ENCODE measurements around the gene MXI1. TPM values are rescaled to one million over a fixed set of nuclear protein-coding genes. Genes with fewer than 3 reads are reported as not detected.

Gene MXI1
- total RNA-seq, 1 donor from 2014 or later = 20.0 TPM

DNA sequence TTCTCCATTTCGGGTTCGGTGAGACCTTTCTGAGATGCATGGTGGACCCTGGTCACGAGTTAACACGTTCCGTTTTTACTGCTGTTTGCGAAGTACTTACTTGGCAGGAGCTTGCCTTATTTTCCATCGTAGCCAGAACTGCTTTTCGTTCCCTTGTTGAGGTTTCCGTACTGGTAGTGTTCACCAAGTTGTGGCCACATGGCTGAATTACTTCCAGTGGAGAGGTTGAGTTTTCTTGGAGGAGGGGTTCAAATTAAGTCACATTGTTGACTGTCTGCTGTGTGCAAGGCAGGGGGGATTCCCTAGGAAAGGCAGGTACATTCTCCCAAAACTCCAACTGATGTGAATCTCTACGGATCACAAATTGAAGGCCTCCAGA is 4.0 kb downstream of the MXI1 start:
- peak overlapping the region; percentile 34 for H3K4me3 ChIP-seq (ENCODE audit: low read depth, low read length)
- no peaks in the 10 kb centered on the region for H3K36me3 ChIP-seq (ENCODE audit: control insufficient read depth, insufficient read depth, low read length)
- no peaks in the 10 kb centered on the region for H3K27me3 ChIP-seq (ENCODE audit: control insufficient read depth, insufficient read depth, low read length)
- TF ChIP-seq, protein P1, sequence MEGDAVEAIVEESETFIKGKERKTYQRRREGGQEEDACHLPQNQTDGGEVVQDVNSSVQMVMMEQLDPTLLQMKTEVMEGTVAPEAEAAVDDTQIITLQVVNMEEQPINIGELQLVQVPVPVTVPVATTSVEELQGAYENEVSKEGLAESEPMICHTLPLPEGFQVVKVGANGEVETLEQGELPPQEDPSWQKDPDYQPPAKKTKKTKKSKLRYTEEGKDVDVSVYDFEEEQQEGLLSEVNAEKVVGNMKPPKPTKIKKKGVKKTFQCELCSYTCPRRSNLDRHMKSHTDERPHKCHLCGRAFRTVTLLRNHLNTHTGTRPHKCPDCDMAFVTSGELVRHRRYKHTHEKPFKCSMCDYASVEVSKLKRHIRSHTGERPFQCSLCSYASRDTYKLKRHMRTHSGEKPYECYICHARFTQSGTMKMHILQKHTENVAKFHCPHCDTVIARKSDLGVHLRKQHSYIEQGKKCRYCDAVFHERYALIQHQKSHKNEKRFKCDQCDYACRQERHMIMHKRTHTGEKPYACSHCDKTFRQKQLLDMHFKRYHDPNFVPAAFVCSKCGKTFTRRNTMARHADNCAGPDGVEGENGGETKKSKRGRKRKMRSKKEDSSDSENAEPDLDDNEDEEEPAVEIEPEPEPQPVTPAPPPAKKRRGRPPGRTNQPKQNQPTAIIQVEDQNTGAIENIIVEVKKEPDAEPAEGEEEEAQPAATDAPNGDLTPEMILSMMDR (IDR thresholded peaks at IDR 0.05; ENCODE audit: insufficient read depth, low read length, poor library complexity, severe bottlenecking) = no peak
- DNase-seq (ENCODE audit: low read depth) = no peak

- Histone ChIP-seq H3K4me3 (ENCODE audit: low read depth, low read length) (no peak overlapping the region), H3K36me3 (ENCODE audit: control insufficient read depth, insufficient read depth, low read length) (no peaks in the 10 kb centered on the region), H3K27me3 (ENCODE audit: control insufficient read depth, insufficient read depth, low read length) (no peaks in the 10 kb centered on the region)
- no peak for DNase-seq (ENCODE audit: low read depth)
- TF ChIP-seq, protein P1 (IDR thresholded peaks at IDR 0.05; ENCODE audit: insufficient read depth, low read length, poor library complexity, severe bottlenecking) = no peak
These were observed 5.0 kb downstream of the MXI1 start for GRCh38 chr10:110212119-110213006.

- Histone ChIP-seq H3K4me3 (ENCODE audit: low read depth, low read length) (no peak overlapping the region), H3K36me3 (ENCODE audit: control insufficient read depth, insufficient read depth, low read length) (no peaks in the 10 kb centered on the region), H3K27me3 (ENCODE audit: control insufficient read depth, insufficient read depth, low read length) (no peaks in the 10 kb centered on the region)
- TF ChIP-seq, protein P1 (IDR thresholded peaks at IDR 0.05; ENCODE audit: insufficient read depth, low read length, poor library complexity, severe bottlenecking) = no peak
- no peak for DNase-seq (ENCODE audit: low read depth)
These were observed 7.0 kb downstream of the MXI1 start for GRCh38 chr10:110214371-110214826.

DNA sequence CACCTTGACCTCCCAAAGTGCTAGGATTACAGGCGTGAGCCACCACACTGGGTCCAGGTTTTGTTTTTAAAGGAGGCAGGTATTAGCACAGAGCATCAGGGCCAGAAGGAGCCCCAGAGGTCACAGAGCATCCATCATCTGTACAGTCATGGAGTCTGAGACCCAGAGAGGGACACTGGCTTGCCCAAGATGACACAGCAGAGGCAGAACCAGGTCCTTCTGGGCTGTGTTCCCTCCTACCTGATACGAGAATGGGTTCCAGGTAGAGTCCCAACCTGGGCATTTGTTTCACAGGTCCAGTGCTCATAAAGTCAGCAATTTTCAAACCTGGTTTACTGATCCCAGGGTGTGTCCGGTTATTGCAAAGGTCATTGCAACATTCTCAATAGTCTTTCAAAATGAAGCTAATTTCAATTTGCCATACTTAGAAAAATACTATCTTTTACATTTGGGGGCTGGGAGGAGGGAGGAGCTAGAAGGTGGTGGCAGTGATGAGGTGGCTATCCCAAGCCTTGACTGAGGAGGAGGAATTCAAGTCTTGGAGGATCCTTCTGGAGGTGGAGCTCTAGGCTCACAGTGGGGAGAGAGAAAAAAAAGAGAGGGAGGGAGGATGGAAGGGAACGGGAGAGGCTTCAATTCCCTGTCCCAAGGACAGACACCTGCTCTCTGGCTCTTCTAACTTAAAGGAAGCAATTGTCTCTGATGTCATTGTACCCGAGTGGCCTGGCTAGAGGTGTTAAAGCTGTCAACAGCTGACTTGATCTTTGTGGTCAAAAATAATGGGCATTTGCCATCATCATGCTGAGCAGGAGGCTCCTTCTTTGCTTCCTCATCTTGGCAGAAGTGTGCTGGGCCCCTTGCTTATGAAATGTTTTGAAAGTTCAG is 8.1 kb downstream of the MXI1 start:
- TF ChIP-seq, protein P1 (IDR thresholded peaks at IDR 0.05; ENCODE audit: insufficient read depth, low read length, poor library complexity, severe bottlenecking) = no peak
- H3K36me3 ChIP-seq (ENCODE audit: control insufficient read depth, insufficient read depth, low read length) = no peaks in the 10 kb centered on the region

GRCh38 chr10:110216240-110216639 is 8.8 kb downstream of the MXI1 start:
- DNase-seq (ENCODE audit: low read depth) = no peak
- Histone ChIP-seq H3K27me3 (ENCODE audit: control insufficient read depth, insufficient read depth, low read length) (no peaks in the 10 kb centered on the region), H3K36me3 (ENCODE audit: control insufficient read depth, insufficient read depth, low read length) (no peaks in the 10 kb centered on the region), H3K4me3 (ENCODE audit: low read depth, low read length) (no peak overlapping the region)
- TF ChIP-seq, protein P1 (IDR thresholded peaks at IDR 0.05; ENCODE audit: insufficient read depth, low read length, poor library complexity, severe bottlenecking) = no peak

More for the DNA sequence above, 8.1 kb downstream of the MXI1 start:
- no peaks in the 10 kb centered on the region for H3K27me3 ChIP-seq (ENCODE audit: control insufficient read depth, insufficient read depth, low read length)
- no peak for DNase-seq (ENCODE audit: low read depth)
- no peak overlapping the region for H3K4me3 ChIP-seq (ENCODE audit: low read depth, low read length)

Measured in kidney epithelial cell (primary cell).